HG03060 (cell line): ENCODE measurements around the gene B3GNT2.
"Not testable (repeated sequence)": the region's sequence is repeated elsewhere in the genome, so short reads cannot be mapped to it uniquely, and the experiment has no call there.

Experiments used
- ATAC-seq: cut with Tn5 transposase; IDR thresholded peaks from one replicate; pipeline ENCODE4 v1.9.1; 2021; ENCODE audit warnings: low read depth, moderate number of reproducible peaks; ENCODE audit not compliant: unreplicated experiment

Gene B3GNT2, protein sequence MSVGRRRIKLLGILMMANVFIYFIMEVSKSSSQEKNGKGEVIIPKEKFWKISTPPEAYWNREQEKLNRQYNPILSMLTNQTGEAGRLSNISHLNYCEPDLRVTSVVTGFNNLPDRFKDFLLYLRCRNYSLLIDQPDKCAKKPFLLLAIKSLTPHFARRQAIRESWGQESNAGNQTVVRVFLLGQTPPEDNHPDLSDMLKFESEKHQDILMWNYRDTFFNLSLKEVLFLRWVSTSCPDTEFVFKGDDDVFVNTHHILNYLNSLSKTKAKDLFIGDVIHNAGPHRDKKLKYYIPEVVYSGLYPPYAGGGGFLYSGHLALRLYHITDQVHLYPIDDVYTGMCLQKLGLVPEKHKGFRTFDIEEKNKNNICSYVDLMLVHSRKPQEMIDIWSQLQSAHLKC

GRCh38 chr2:62195421-62196277 is at the start of gene B3GNT2:
Gene B3GNT2, plus strand, starts transcription at chr2:62196115. Its CDS starts 26,106 bp downstream, at chr2:62222221.
- no peak for ATAC-seq

GRCh38 chr2:62146790-62147189 is 49.1 kb upstream of the B3GNT2 start:
- not testable (repeated sequence) for ATAC-seq

DNA sequence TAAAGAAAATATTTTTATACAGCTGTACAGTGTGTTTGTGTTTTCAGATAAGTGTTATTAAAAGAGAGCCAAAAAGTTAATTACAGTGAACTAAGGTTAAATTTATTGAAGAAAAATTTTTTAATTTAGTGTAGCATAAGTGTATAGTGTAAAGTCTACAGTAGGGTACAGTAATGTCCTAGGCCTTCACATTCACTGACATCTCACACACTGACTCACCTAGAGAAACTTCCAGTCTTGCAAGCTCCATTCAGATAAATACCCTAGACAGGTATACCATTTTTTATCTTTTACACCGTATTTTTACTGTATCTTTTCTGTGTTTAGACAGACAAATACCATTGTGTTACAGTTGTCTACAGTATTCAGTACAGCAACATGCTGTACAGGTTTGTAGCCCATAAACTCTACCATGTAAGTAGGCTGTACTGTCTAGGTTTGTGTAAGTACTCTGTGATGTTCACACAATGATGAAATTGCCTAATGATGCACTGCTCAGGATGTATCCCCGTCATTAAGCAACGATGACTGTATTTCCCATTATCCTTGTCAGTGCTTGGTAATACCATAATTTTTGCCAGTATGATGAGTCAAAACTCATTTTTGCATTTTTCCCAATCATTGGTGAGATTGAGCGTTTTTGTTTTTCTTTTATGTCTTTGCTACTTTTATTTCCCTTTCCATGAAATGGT is 48.2 kb upstream of the B3GNT2 start:
- ATAC-seq, result no peak

DNA sequence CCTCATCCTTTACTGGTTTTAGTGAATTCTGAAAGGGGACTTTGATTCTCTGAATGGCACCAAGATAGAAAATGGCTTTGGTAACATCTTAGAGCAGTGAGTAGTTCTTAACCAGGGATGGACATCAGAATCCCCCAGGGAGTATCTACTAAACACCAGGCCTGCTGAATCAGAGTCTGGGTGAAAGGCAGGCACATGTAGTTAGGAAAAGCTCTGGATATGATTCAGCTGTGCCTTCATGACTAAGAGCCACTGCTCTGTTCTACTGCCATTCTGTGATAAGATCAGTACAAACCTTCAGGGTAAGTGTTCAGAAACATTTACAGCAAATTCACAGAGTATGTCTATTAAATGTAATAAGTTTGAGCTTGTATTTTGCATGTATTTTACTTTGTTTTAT is 46.2 kb upstream of the B3GNT2 start:
- no peak for ATAC-seq

DNA sequence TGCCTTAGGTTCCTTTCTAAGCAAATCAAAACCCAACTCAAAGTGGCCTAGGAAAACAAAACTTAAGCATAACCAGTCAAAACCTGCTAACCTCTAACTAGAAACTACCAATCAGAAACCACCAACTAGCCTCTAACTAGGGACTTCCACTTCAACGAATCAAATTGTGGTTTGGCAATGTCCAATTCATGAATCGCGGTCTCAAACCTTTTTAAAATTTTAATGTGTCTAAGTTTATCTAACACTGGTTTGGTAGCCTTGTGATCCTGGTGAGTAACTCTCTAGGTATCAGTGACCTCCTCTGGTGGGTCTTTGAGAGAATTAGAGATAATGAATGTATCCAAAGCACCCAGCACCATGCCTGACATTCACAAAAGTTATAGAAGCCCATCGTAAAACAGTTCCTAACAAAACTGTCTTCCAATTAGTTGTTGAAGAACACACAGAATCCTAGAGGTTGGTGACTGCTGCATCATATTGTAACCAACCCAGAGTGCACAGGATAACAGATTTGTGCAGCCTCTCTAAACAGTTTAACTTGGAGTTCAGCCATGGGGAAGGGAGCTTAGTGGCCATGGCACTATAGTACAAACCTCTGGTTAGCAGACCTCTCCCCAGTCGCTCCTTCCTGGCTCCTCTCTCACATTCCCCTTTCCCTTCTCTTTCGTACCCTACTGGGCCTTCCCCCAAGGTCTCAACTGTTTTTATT is 45.2 kb upstream of the B3GNT2 start:
- ATAC-seq, result no peak

GRCh38 chr2:62151306-62151638 is 44.6 kb upstream of the B3GNT2 start:
- ATAC-seq, result no peak

DNA sequence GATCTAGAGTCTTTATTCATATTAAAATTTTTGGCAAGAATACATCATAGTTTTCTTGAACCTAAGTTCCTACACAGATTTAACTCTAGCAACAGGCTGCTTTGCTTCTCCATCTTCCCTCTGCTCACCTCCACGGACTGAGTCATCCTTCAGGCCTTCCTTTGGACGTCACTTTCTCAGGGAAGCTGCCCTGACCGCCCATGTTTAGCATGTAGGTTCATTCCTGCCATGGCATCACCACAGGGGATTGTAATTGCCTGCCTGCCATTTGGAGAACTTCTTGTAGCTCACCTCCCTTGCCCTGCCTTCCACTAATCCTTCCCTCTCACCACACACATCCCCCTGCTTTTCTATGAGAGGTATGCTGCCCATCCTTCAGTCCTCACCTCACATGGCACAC is 43.9 kb upstream of the B3GNT2 start:
- ATAC-seq, result no peak

- no peak for ATAC-seq
Observed at GRCh38 chr2:62156861-62157496, 38.9 kb upstream of the B3GNT2 start.

- no peak for ATAC-seq
Observed at GRCh38 chr2:62158444-62159121, 37.3 kb upstream of the B3GNT2 start.

DNA sequence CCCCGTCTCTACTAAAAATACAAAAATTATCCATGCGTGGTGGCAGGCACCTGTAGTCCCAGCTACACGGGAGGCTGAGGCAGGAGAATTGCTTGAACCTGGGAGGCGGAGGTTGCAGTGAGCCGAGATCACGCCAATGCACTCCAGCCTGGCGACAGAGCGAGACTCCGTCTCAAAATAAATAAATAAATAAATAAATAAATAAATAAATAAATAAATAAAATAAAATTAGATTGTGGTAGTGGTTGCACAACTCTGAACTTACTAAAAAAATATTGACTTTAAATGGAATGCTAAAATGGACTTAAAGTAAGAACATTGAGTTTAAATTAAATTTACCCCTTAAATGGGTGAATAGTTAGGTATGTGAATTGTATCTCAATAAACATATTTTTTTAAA is 35.2 kb upstream of the B3GNT2 start:
- ATAC-seq, result not testable (repeated sequence)

DNA sequence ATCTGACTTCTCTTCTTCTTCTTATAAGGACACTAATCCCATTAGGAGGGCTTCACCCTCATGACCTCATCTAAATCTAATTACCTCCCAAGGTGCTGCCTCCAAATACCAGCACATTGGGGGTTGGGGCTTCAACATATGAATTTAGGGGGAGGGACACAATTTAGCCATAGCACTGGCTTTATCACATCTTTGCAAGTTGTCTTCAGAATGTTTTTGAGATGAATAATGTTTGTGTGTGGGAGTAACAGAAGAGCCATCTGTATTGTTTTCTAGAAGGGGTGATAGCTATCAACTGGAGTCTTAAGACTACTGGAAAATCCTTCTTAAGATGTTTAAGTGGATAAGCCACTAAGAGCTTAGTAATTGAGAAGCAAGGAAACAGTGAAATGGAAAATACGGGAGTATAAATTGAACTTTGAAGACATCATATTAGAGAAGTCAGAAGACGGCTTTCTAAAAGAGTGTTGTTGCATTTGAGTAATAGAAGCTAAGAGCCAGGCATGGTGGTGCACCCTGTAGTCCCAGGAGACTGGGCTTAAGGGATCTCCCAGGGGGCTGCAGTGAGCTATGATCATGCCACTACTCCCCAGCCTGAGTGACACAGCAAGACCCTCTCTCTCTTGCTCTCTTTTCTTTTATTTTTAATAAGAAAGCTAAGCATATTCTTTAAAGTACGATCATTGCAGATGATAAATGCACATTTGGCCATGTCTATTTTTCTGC is 32.6 kb upstream of the B3GNT2 start:
- no peak for ATAC-seq

- ATAC-seq, result no peak
Observed at GRCh38 chr2:62163834-62164233, 32.1 kb upstream of the B3GNT2 start.

DNA sequence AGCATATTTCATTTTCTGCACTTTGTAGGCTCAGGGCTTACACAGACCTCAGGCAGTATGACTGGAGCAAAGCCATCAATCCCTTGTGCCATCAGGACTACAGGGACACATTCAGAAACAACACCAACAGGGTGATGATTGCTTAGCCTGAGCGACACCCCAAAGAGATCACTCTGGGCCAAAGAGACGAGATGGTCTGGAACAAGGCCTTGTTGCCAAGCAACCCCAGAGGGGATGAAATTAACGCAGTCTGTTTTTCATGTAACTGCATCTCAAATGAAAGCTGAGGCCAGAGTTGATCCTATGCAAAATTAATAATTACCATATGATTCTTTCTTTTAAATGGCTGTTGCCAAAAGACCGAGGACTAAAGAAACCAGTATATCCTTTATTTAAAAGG is 20.2 kb upstream of the B3GNT2 start:
- no peak for ATAC-seq

GRCh38 chr2:62176801-62177200 is 19.1 kb upstream of the B3GNT2 start:
- ATAC-seq, result no peak

DNA sequence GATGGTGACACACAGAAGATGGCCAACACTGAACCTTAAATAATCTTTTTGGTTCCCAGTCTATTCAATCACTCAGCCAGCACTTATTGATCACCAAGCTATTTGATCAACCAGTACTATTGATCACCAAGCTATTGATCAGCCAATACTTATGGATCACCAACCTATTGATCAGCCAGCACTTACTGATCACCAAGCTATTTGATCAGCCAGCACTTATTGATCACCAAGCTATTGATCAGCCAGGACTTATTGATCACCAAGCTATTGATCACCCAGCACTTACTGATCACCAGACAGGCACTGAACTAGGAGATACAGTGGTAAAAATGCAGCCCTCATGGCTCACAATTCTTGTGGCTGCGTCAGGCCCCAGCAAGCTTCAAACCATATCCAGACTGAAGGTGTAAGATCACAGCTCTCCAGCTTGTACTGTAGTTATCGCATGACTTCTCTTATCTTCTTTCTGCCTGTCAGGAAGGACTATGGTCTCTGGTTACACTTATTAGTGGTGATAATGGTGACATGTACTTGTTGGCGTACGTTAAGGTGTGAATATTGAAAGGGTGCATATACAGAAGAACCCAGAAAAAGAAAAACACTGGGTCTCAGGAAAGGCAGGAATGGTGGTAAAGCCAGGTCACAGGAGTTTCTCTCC is 18.4 kb upstream of the B3GNT2 start:
- ATAC-seq, result no peak

- no peak for ATAC-seq
Observed at GRCh38 chr2:62178741-62179271, 17.1 kb upstream of the B3GNT2 start.

- ATAC-seq, result no peak
Observed at GRCh38 chr2:62180975-62181374, 14.9 kb upstream of the B3GNT2 start.

GRCh38 chr2:62181843-62182242 is 14.1 kb upstream of the B3GNT2 start:
- no peak for ATAC-seq
